ENCODE measurements around the gene AGO4.
"Not testable (repeated sequence)": the region's sequence is repeated elsewhere in the genome, so short reads cannot be mapped to it uniquely, and the experiment has no call there.

AGO4 gene
- total RNA-seq, result 21.0 to 142 reads per million in 2 experiments

GRCh38 chr1:35807614-35808449 is at the start of gene AGO4:
AGO4 (plus strand) TSS chr1:35808016; CDS start chr1:35808417, 401 bp downstream.
- DNase-seq (ENCODE audit: low read depth), result no peak

GRCh38 chr1:35762141-35762540 is 45.7 kb upstream of the AGO4 start:
- DNase-seq (ENCODE audit: low read depth), result no peak

DNA sequence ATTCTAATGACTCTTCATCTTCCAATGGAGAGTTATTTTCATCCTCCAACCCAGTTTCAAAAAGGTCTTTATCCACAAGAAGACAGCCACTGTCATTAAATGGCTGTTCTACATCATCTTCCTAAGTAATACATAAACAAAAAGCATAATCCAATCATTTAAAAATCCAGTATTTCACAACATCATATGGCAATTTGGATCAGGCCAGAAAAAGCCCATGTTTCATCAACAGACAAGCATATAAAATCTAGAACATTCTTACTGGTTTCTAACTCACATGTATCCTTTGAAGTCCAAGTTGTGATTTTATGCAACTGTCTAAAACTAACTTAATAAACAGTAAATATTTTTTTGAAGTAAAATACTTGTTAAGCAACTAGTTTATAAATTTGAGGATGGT is 44.6 kb upstream of the AGO4 start:
- no peak for DNase-seq (ENCODE audit: low read depth)

DNA sequence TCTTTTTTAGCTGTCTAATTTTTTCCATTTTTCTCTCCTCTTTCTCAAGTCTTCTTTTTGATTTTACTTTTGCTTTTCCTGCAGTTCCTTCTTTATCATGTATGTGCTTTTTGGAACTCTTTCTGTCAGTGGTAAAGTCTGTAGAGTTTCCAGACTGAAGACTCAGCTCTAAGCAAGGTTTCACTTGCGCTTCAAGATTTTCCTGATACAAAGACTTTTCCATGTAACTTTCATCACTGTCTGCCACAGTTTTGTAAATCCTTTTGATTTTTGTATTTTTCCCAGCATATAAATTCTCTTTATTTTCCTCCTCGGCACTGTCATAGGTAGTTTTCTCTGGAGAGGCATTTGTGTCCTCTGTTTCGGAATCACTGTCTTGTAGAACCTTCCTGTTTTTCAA is 43.5 kb upstream of the AGO4 start:
- DNase-seq (ENCODE audit: low read depth), result no peak

GRCh38 chr1:35768350-35769187 is 39.2 kb upstream of the AGO4 start:
- DNase-seq (ENCODE audit: low read depth), result no peak

DNA sequence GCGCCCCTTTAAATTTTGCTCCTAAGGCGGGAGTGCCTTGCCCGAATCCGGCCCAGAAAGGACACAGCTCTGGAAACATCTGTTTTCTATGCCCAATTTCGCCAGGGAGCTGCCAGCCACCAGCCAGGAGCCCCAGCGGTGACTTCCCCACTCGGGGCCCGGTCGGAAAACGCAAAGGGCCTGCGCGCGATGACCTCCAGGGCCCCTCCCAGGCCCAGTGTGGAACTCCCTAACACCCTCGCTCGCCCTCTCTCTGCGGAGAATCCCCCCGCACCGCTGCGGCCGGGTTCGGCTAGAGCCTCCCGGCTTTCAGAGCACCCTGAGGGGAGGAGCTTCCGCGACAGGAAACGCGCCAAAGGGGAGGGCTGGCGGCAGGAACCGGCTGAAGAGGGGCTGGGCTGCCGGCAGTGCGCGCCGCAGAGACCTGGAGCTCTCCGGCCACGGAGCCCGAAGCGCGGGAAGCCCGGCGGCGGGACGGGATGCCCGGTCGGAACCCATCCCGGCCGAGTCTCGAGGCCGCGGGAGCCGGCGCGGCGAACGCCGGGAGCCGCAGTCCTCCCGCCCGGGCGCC is 38.5 kb upstream of the AGO4 start:
- DNase-seq (ENCODE audit: low read depth), result peak; percentile 66

DNA sequence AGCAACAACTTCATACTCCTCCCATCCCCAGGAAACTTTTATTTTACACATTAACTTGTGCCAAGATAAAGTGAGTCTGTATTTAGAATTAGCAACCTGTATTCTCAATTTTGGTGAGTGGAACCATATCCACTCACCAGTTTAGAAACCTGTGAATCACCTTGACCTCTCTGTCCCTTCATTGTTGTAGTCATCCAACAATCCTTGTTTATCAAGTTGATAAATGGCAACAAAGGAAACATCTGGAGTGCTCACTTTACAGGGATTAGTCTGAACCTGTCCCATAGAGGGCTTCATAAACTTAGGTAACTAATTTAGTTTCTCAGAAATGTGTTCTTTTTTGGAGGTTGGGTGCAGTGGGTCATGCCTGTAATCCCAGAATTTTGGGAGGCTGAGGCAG is 34.1 kb upstream of the AGO4 start:
- DNase-seq (ENCODE audit: low read depth), result no peak

- DNase-seq (ENCODE audit: low read depth), result not testable (repeated sequence)
Measured at GRCh38 chr1:35776172-35776571, 31.6 kb upstream of the AGO4 start.

DNA sequence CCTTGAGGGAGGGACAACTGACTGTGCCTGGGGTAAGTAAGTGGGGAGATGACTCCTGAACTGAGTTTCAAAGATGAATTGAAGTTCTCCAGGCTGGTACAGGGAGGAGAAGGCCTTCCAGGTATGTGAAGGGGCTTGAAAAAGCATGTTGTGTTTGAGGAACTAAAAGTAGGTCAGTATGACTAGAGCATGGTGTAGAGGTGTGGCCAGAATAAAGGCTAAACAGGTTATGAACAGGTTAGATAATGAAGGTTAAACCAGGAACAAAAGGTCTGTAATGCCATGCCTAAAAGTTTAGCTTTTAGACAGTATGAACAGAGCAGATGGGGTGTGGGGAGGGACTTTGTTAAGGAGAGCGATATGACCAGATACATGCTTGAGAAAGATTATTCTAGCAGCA is 30.7 kb upstream of the AGO4 start:
- DNase-seq (ENCODE audit: low read depth), result no peak

GRCh38 chr1:35783055-35783583 is 24.7 kb upstream of the AGO4 start:
- no peak for DNase-seq (ENCODE audit: low read depth)

- DNase-seq (ENCODE audit: low read depth), result not testable (repeated sequence)
Measured at GRCh38 chr1:35784364-35784763, 23.5 kb upstream of the AGO4 start.

- DNase-seq (ENCODE audit: low read depth), result no peak
Measured at GRCh38 chr1:35788139-35788538, 19.7 kb upstream of the AGO4 start.

DNA sequence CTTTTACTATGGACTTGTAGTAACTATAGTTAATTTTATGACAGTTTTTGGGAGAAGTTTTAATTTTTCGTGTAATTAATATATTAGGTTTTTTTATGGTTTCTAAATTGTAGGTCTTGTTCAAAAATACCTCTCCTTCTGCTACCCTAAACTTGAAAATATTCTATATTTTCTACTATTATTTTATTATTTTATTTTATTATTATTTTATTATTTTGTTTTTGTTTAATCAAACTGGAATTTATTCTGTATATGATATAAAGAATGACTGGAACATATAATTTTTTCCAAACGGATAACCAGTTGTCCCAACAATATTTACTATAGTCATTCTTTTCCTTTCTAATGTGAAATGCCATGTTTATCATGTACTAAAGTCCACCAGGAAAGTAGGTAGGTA is 17.1 kb upstream of the AGO4 start:
- no peak for DNase-seq (ENCODE audit: low read depth)

- no peak for DNase-seq (ENCODE audit: low read depth)
Measured at GRCh38 chr1:35795295-35795694, 12.5 kb upstream of the AGO4 start.

GRCh38 chr1:35797380-35797779 is 10.4 kb upstream of the AGO4 start:
- no peak for DNase-seq (ENCODE audit: low read depth)

GRCh38 chr1:35798019-35798418 is 9.8 kb upstream of the AGO4 start:
- not testable (repeated sequence) for DNase-seq (ENCODE audit: low read depth)

GRCh38 chr1:35800167-35800887 is 7.5 kb upstream of the AGO4 start:
- not testable (repeated sequence) for DNase-seq (ENCODE audit: low read depth)

DNA sequence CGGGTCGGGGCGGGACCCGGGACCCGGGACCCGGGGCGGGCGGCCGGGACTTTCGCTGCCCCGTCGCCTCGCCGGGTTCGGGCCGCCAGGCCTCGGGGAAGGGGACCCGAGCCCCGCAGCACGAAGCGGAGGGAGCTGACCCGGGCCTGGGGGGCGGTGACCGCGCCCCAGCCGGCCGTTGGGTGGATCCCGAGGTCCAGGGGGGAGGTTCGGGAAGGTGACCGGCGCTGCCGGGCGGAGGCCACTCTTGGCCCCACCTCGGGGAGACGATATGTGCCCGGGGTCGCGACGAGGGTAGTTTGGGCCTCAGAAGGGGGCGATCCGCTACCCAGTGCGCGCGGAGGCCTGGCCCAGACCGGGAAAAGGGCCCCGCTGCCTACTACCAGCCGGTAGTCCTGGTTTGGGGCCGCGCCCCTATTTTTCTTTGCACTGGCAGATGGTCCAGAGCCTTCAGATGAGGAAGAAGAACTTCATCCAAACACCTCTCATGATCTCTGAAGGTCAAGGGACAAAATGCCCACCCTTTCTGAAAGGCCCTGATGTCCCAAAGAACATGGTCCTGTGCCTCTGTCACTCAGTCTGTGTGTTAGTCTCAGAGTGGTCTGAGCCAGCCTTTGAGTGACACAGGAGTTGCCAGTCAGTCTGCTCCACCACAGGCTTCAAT is 766 bp downstream of the AGO4 start:
- DNase-seq (ENCODE audit: low read depth), result no peak

GRCh38 chr1:35809114-35810095 is 1.6 kb downstream of the AGO4 start:
- no peak for DNase-seq (ENCODE audit: low read depth)

All from T follicular helper cell (primary cell).